H1 (cell line): ENCODE measurements around the gene CPA1. TPM values are rescaled to one million over a fixed set of nuclear protein-coding genes. Genes with fewer than 3 reads are reported as not detected.
A peak's percentile ranks its signal among the peaks of the same experiment; 100 is the strongest.

Source experiments
- CTCF ChIA-PET: fragments of 300-600 bp; sonication (Branson Sonifier 250); formaldehyde crosslinking; loops from one replicate; lab custom pipeline; 2021; ENCODE audit not compliant: partially characterized antibody; lab: Charles Lee
- POLR2A ChIA-PET: fragments of 300-600 bp; sonication (Branson Sonifier 250); formaldehyde crosslinking; loops from one replicate; lab custom pipeline; 2021; ENCODE audit warnings: inconsistent platforms; ENCODE audit not compliant: partially characterized antibody; lab: Charles Lee
- DNase-seq, 2 experiments: peaks; one replicate each; pipeline versions ENCODE4 v3.0.0 to v3.0.0-alpha.2; 2010 to 2022; ENCODE audit warnings: low spot score in 2 of 2, low read depth in 1 of 2, mixed read lengths in 1 of 2
- FAIRE-seq: peaks from 2 replicates; lab custom pipeline; 2011; peaks lifted over from hg19 to GRCh38; lab: Jason Lieb, UNC
- H2AFZ ChIP-seq: 2 replicates; pipeline ENCODE4 v1.8.1; 2012; ENCODE audit warnings: low read length, inconsistent platforms
- H2AK5ac ChIP-seq: 2 replicates; pipeline ENCODE4 v1.6.1; 2013; ENCODE audit warnings: low read depth, low read length
- H2BK120ac ChIP-seq: replicated peaks from 2 replicates; pipeline ENCODE3; 2013; ENCODE audit warnings: low read depth, low read length, inconsistent platforms
- H2BK12ac ChIP-seq: 2 replicates; pipeline ENCODE4 v1.6.1; 2013; ENCODE audit warnings: low read depth, low read length
- H2BK15ac ChIP-seq: 2 replicates; pipeline ENCODE4 v1.6.1; 2013; ENCODE audit warnings: low read length
- H2BK20ac ChIP-seq: 2 replicates; pipeline ENCODE4 v1.6.1; 2013; ENCODE audit warnings: low read length
- H2BK5ac ChIP-seq: 2 replicates; pipeline ENCODE4 v1.6.1; 2013; ENCODE audit warnings: low read depth, low read length
- H3K14ac ChIP-seq: 2 replicates; pipeline ENCODE4 v1.6.1; 2013; ENCODE audit warnings: inconsistent platforms; ENCODE audit not compliant: insufficient read length
- H3K18ac ChIP-seq: 2 replicates; pipeline ENCODE4 v1.6.1; 2013; ENCODE audit warnings: low read length; ENCODE audit errors: extremely low read depth
- H3K23ac ChIP-seq: 2 replicates; pipeline ENCODE4 v1.6.1; 2013; ENCODE audit warnings: inconsistent platforms; ENCODE audit not compliant: insufficient read length
- H3K23me2 ChIP-seq: 2 replicates; pipeline ENCODE4 v1.6.1; 2013; ENCODE audit warnings: low read depth, low read length
- H3K27ac ChIP-seq: 2 replicates; pipeline ENCODE4 v1.6.1; 2011; ENCODE audit warnings: low read depth, low read length, inconsistent platforms
- H3K27me3 ChIP-seq, 4 experiments: replicated peaks in 1 of 4; 1 replicate in 1 of 4; 2 replicates in 3 of 4; pipeline versions ENCODE4 v1.6.1 to v1.8.1; 2011 to 2013; ENCODE audit warnings: low read length in 3 of 4, mild to moderate bottlenecking in 3 of 4, inconsistent platforms in 2 of 4, mixed read lengths in 2 of 4, moderate library complexity in 1 of 4; ENCODE audit not compliant: control insufficient read depth in 3 of 4, insufficient read depth in 3 of 4; ENCODE audit errors: extremely low read depth in 1 of 4
- H3K36me3 ChIP-seq, 4 experiments: 2 replicates each; pipeline versions ENCODE4 v1.6.1 to v1.8.1; 2011 to 2013; ENCODE audit warnings: mild to moderate bottlenecking in 4 of 4, low read length in 3 of 4, moderate library complexity in 2 of 4, control low read depth in 1 of 4, inconsistent platforms in 1 of 4; ENCODE audit not compliant: insufficient read depth in 4 of 4, control insufficient read depth in 2 of 4
- H3K4ac ChIP-seq: replicated peaks from 2 replicates; pipeline ENCODE3; 2013; ENCODE audit warnings: low read length, low read depth, mixed read lengths, inconsistent platforms; ENCODE audit not compliant: insufficient read length
- H3K4me1 ChIP-seq, 4 experiments: replicated peaks in 1 of 4; 1 replicate in 1 of 4; 2 replicates in 3 of 4; pipeline versions ENCODE4 v1.6.1 to v1.8.1; 2011 to 2013; ENCODE audit warnings: low read length in 3 of 4, inconsistent platforms in 2 of 4, mixed read lengths in 1 of 4; ENCODE audit not compliant: insufficient read depth in 4 of 4, control insufficient read depth in 3 of 4
- H3K4me2 ChIP-seq, 2 experiments: 2 replicates each; pipeline versions ENCODE4 v1.6.1 to v1.8.1; 2011 to 2013; ENCODE audit warnings: low read depth in 2 of 2, low read length in 2 of 2, control low read depth in 1 of 2, inconsistent platforms in 1 of 2, mild to moderate bottlenecking in 1 of 2; ENCODE audit not compliant: insufficient read depth in 1 of 2
- H3K4me3 ChIP-seq, 4 experiments: fragments of 200-600, 300-600 bp in 1 of 4; sonication (generic), shearing (Covaris generic), sonication (Bioruptor Twin) in 1 of 4; 2 replicates each; pipeline versions ENCODE4 v1.5.1 to v1.8.1; 2011 to 2016; ENCODE audit warnings: low read length in 4 of 4, low read depth in 3 of 4, control low read depth in 2 of 4, inconsistent platforms in 2 of 4, mild to moderate bottlenecking in 2 of 4, mixed read lengths in 1 of 4, moderate library complexity in 1 of 4; ENCODE audit not compliant: insufficient read depth in 2 of 4; ENCODE audit errors: extremely low read depth in 1 of 4
- H3K56ac ChIP-seq: replicated peaks from 2 replicates; pipeline ENCODE3; 2013; ENCODE audit warnings: low read depth, mild to moderate bottlenecking, mixed read lengths, low read length, inconsistent platforms; ENCODE audit not compliant: insufficient read length
- H3K79me1 ChIP-seq: 2 replicates; pipeline ENCODE4 v1.6.1; 2013; ENCODE audit warnings: low read depth, low read length, control low read depth
- H3K79me2 ChIP-seq, 2 experiments: 2 replicates each; pipeline versions ENCODE4 v1.6.1 to v1.8.1; 2012 to 2013; ENCODE audit warnings: low read length in 2 of 2, mild to moderate bottlenecking in 2 of 2, inconsistent platforms in 1 of 2; ENCODE audit not compliant: insufficient read depth in 2 of 2, control insufficient read depth in 1 of 2
- H3K9ac ChIP-seq, 4 experiments: replicated peaks in 1 of 4; 1 replicate in 1 of 4; 2 replicates in 3 of 4; pipeline versions ENCODE4 v1.6.1 to v1.8.1; 2011 to 2013; ENCODE audit warnings: low read depth in 3 of 4, low read length in 3 of 4, control low read depth in 2 of 4, mild to moderate bottlenecking in 2 of 4, moderate library complexity in 2 of 4, inconsistent platforms in 1 of 4; ENCODE audit errors: extremely low read depth in 1 of 4
- H3K9me3 ChIP-seq, 2 experiments: 2 replicates each; pipeline versions ENCODE4 v1.6.1 to v1.8.1; 2012 to 2013; ENCODE audit warnings: mild to moderate bottlenecking in 2 of 2, moderate library complexity in 2 of 2, control low read depth in 1 of 2, inconsistent platforms in 1 of 2, low read depth in 1 of 2, low read length in 1 of 2, mixed read lengths in 1 of 2; ENCODE audit not compliant: insufficient read depth in 2 of 2
- H4K20me1 ChIP-seq, 2 experiments: replicated peaks in 1 of 2; 2 replicates each; pipeline versions ENCODE3 to v1.8.1; 2011 to 2013; ENCODE audit warnings: inconsistent platforms in 2 of 2, low read length in 2 of 2, mild to moderate bottlenecking in 1 of 2; ENCODE audit not compliant: insufficient read depth in 2 of 2, control insufficient read depth in 1 of 2
- H4K5ac ChIP-seq: 2 replicates; pipeline ENCODE4 v1.6.1; 2013; ENCODE audit warnings: low read length, low read depth, mixed read lengths, inconsistent platforms; ENCODE audit not compliant: insufficient read length
- H4K8ac ChIP-seq: 2 replicates; pipeline ENCODE4 v1.8.0; 2013; ENCODE audit warnings: mild to moderate bottlenecking, moderate library complexity, low read length, inconsistent platforms; ENCODE audit not compliant: insufficient read depth; ENCODE audit errors: extremely low read depth
- H4K91ac ChIP-seq: replicated peaks from 2 replicates; pipeline ENCODE3; 2013; ENCODE audit warnings: low read length, mixed read lengths, inconsistent platforms; ENCODE audit not compliant: insufficient read length
- KDM4A ChIP-seq: IDR thresholded peaks from one replicate; pipeline ENCODE4 v1.7.1; 2012; ENCODE audit warnings: low read depth, mild to moderate bottlenecking, moderate library complexity, low read length, inconsistent platforms; ENCODE audit not compliant: severe bottlenecking
- PHF8 ChIP-seq: fragments of 200-600 bp; sonication (generic); conservative IDR thresholded peaks from 2 replicates; pipeline ENCODE4 v1.7.1; 2012; ENCODE audit warnings: low read depth, mild to moderate bottlenecking, inconsistent platforms, low read length, moderate library complexity
- RAD21 ChIP-seq, 2 experiments: IDR thresholded peaks in 1 of 2; conservative IDR thresholded peaks in 1 of 2; 2 replicates each; pipeline ENCODE4 v1.6.1; 2011; ENCODE audit warnings: low read depth in 2 of 2, low read length in 2 of 2, improper control_type of control experiment in 1 of 2, inconsistent platforms in 1 of 2, mild to moderate bottlenecking in 1 of 2, moderate library complexity in 1 of 2
- SIN3A ChIP-seq, 2 experiments: IDR thresholded peaks in 1 of 2; conservative IDR thresholded peaks in 1 of 2; 2 replicates each; pipeline ENCODE4 v1.6.1; 2011 to 2012; ENCODE audit warnings: low read length in 2 of 2, improper control_type of control experiment in 1 of 2, low read depth in 1 of 2, mild to moderate bottlenecking in 1 of 2
- TAF1 ChIP-seq: IDR thresholded peaks from 2 replicates; pipeline ENCODE4 v1.6.1; 2011; ENCODE audit warnings: mild to moderate bottlenecking, low read depth, low read length
- WGBS, 2 experiments: shearing (Covaris generic) in 1 of 2; methylation state at CpG; one replicate each; pipeline versions ENCODE4 v1.1.6 to v1.1.7; 2013 to 2015; ENCODE audit warnings: low lambda C conversion rate in 2 of 2, mixed read lengths in 2 of 2, inconsistent platforms in 1 of 2, low coverage in 1 of 2, missing lambda C conversion rate in 1 of 2; ENCODE audit not compliant: insufficient replicate concordance in 2 of 2, insufficient coverage in 1 of 2, insufficient read length in 1 of 2; ENCODE audit errors: extremely low coverage in 1 of 2, missing lambda C conversion rate in 1 of 2; 5-methylcytosine and 5-hydroxymethylcytosine counted together
- polyA plus RNA-seq, 7 experiments: library from polyadenylated mRNA; depleted of rRNA in 3 of 7; stranded (reverse) in 5 of 7; unstranded in 2 of 7; fragments of >200 nt in 5 of 7; fragments of 200-250 nt in 2 of 7; gene quantifications; 1 replicate in 5 of 7; 2 replicates in 1 of 7; 4 replicates in 1 of 7; pipeline versions ENCODE4 v1.2.1 to v1.2.3, GENCODE V29; 2011 to 2013; ENCODE audit warnings: missing spikeins in 2 of 7, mixed read lengths in 2 of 7
- total RNA-seq: library from RNA; stranded (reverse); fragmentation: NEBNext Ultra II Directional; extraction: Animal tissue kit (Norgen Biotek cat#: 25700); gene quantifications from 2 replicates; pipeline ENCODE4 v1.2.1, GENCODE V29; 2021

Gene CPA1
- total and polyA plus RNA-seq, 2 of the 8 experiments (the other 6 are each of a cell fraction or from before 2014, with no cell fraction given), result not detected

DNA sequence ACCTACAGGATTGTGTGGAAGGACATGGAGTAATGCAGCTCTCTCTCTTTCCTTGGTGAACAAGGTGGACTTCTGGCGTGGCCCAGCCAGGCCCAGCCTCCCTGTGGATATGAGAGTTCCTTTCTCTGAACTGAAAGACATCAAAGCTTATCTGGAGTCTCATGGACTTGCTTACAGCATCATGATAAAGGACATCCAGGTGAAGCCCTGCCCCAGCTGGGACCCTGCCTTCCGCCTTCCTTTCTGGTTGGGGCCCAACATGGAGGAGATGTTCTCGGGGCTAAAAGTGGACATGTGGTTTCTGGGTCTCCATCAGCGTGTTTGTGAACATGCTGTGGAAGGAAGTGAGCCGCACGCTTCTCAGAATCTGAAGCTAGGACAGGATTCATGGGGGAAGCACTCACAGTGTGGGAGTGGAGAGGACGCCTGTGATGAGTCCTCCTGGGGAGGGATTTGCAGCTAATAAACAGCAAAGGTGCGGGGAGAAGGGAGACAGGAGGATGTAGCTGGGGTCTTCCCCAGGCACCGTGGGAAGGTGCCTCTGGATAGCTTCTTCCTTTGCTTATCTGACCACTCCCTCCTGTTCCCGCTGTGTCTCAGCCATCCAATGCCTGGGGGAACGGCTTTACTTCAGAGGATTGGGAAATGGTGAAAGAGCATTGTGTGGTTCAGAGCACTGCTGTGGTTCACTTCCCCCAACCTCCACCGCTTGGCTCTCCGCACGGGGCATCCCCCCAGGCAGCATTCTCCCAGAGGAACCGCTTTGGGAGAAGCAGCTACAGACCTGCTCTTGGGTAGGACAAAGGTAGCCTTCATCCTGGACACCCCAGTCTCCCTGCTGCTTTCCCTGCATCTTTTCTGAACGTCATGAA lies 30.1 kb upstream of the CPA1 start:
- H4K20me1 ChIP-seq, result no peaks in the 10 kb centered on the region
- no peak overlapping the region for H2AK5ac ChIP-seq
- H2BK15ac ChIP-seq, result 0 out of 2 replicates have a peak overlapping the region, but pooled peaks have one; percentile 88
- H2BK5ac ChIP-seq, result no peak overlapping the region
- no peak overlapping the region for H3K56ac ChIP-seq
- H3K23ac ChIP-seq, result no peak overlapping the region
- H3K4ac ChIP-seq, result no peak overlapping the region
- no peak overlapping the region for H3K4me3 ChIP-seq
- peaks cover 2 to 14% (median 9%) of the 10 kb centered on the region in 4 experiments for H3K4me1 ChIP-seq
- H3K36me3 ChIP-seq, result no peaks in the 10 kb centered on the region
- ChIA-PET CTCF (interaction anchor here (1.0 to 1.7 kb wide), 4 partner anchors 14 to 31 kb away, joined by 3 to 5 read pairs (median 3); no protein-coding TSS in a partner anchor), POLR2A (interaction anchor here (0.6 kb wide), 1 partner anchor 15 kb away, joined by 3 read pairs; no protein-coding TSS in a partner anchor)
- 0 out of 2 replicates have a peak overlapping the region, but pooled peaks have one; percentile 14 for H2BK12ac ChIP-seq
- no peak for FAIRE-seq
- no peaks in the 10 kb centered on the region for H3K9me3 ChIP-seq
- no peak overlapping the region for H2AFZ ChIP-seq
- H4K8ac ChIP-seq, result no peak overlapping the region
- no peak overlapping the region for H3K4me2 ChIP-seq
- no peak overlapping the region for H3K9ac ChIP-seq
- H3K18ac ChIP-seq, result no peak overlapping the region; the same call in 1 of the 2 replicates
- no peaks in the 10 kb centered on the region for H3K79me2 ChIP-seq
- no peak overlapping the region for H2BK120ac ChIP-seq
- no peak overlapping the region for H4K5ac ChIP-seq
- H3K14ac ChIP-seq, result no peak overlapping the region
- H3K79me1 ChIP-seq, result no peaks in the 10 kb centered on the region
- H3K23me2 ChIP-seq, result no peaks in the 10 kb centered on the region
- no peak overlapping the region for H3K27ac ChIP-seq
- 79% methylated on average over 16 of the region's 16 CpGs; no CpG with 5 or more reads in 1 of the 2 experiments for WGBS, 2 experiments
- DNase-seq, result no peak
- no peak overlapping the region for H4K91ac ChIP-seq
- H3K27me3 ChIP-seq, result no peaks in the 10 kb centered on the region
- no peak overlapping the region for H2BK20ac ChIP-seq
- no peak for TF ChIP-seq SIN3A (conservative IDR thresholded peaks at IDR 0.05 in 1 of 2, IDR thresholded peaks at IDR 0.05 in 1 of 2; ENCODE audit: low read depth in 1 of 2, low read length in 2 of 2)
- TF ChIP-seq KDM4A, result no peak
- TF ChIP-seq PHF8, result no peak
- TF ChIP-seq TAF1, result no peak
- TF ChIP-seq RAD21 (IDR thresholded peaks at IDR 0.05 in 1 of 2, conservative IDR thresholded peaks at IDR 0.05 in 1 of 2; ENCODE audit: low read depth in 2 of 2, low read length in 2 of 2), result no peak
